ENCODE measurements around the gene SLC25A33. TPM values are rescaled to one million over a fixed set of nuclear protein-coding genes. Genes with fewer than 3 reads are reported as not detected.

Gene SLC25A33
- total RNA-seq, 1 donor from 2014 or later: 20.8 TPM

GRCh38 chr1:9544926-9545325 is 5.7 kb downstream of the SLC25A33 start:
- H3K9me3 ChIP-seq (ENCODE audit: low read depth): no peaks in the 10 kb centered on the region
- H4K20me1 ChIP-seq (ENCODE audit: low read depth): peaks cover 60% of the 10 kb centered on the region
- H3K36me3 ChIP-seq: no peaks in the 10 kb centered on the region
- no peaks in the 10 kb centered on the region for H3K4me1 ChIP-seq
- Mint-ChIP-seq H3K4me1 (peaks cover 21% of the 10 kb centered on the region), H3K27me3 (ENCODE audit: insufficient read depth, low read depth) (no peaks in the 10 kb centered on the region), H3K4me3 (no peak overlapping the region), H3K27ac (no peak overlapping the region), H3K9me3 (no peaks in the 10 kb centered on the region), H3K36me3 (peaks cover 16% of the 10 kb centered on the region)
- H2AFZ ChIP-seq (replicated peaks): no peak overlapping the region
- peaks cover 6% of the 10 kb centered on the region for H3F3A ChIP-seq (ENCODE audit: low read depth)
- no peak overlapping the region for H3K4me2 ChIP-seq
- TF ChIP-seq EZH2 (IDR thresholded peaks at IDR 0.05) (no peak), CTCF (IDR thresholded peaks at IDR 0.05) (no peak), EZH2phosphoT487 (IDR thresholded peaks at IDR 0.05) (no peak)
- H3K79me2 ChIP-seq (ENCODE audit: low read depth): peaks cover 99% of the 10 kb centered on the region
- no peak overlapping the region for H3K4me3 ChIP-seq
- no peak overlapping the region for H3K27ac ChIP-seq
- no peak for DNase-seq (ENCODE audit: low spot score)
- no peaks in the 10 kb centered on the region for H3K27me3 ChIP-seq
- H3K9ac ChIP-seq: no peak overlapping the region

DNA sequence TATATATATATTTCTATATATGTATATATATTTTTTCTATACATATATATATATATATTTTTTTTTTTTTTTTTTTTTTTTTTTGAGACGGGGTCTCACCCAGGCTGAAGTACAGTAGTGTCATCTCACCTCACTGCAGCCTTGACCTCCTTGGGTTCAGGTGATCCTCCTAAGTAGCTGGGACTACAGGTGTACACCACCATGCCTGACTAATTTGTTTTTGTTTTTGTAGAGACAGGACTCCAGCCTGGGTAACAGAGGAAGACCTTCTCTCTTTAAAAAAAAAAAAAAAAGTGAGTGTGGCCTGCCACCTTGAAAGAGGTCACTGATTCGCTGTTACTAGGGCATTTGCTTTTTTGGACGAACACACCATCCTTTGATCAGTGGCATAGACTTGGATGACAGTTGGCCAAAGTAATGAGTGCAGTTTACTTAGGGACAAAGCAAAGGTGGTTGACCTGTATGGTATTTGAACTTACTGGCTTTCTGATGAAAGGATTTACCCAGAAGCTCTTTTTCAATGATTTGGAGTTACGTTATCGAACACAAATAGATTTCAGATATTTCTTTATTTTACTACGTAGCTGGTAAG is 10.8 kb downstream of the SLC25A33 start:
- Histone ChIP-seq H3K27me3 (no peaks in the 10 kb centered on the region), H3K79me2 (ENCODE audit: low read depth) (peaks cover 92% of the 10 kb centered on the region), H3K9ac (no peak overlapping the region), H3K4me3 (no peak overlapping the region), H4K20me1 (ENCODE audit: low read depth) (peaks cover 68% of the 10 kb centered on the region), H2AFZ (replicated peaks) (no peak overlapping the region), H3K4me1 (no peaks in the 10 kb centered on the region), H3K4me2 (no peak overlapping the region), H3F3A (ENCODE audit: low read depth) (no peaks in the 10 kb centered on the region), H3K27ac (no peak overlapping the region), H3K9me3 (ENCODE audit: low read depth) (no peaks in the 10 kb centered on the region), H3K36me3 (peaks cover 5% of the 10 kb centered on the region)
- DNase-seq (ENCODE audit: low spot score): no peak
- Mint-ChIP-seq H3K4me1 (peaks cover 8% of the 10 kb centered on the region), H3K9me3 (no peaks in the 10 kb centered on the region), H3K4me3 (no peak overlapping the region), H3K27ac (no peak overlapping the region), H3K36me3 (peaks cover 19% of the 10 kb centered on the region), H3K27me3 (ENCODE audit: insufficient read depth, low read depth) (peaks cover 2% of the 10 kb centered on the region)
- no peak for TF ChIP-seq CTCF (IDR thresholded peaks at IDR 0.05)
- TF ChIP-seq EZH2 (IDR thresholded peaks at IDR 0.05): no peak
- no peak for TF ChIP-seq EZH2phosphoT487 (IDR thresholded peaks at IDR 0.05)

- H3K27me3 ChIP-seq: no peaks in the 10 kb centered on the region
- peaks cover 2% of the 10 kb centered on the region for H3K27me3 Mint-ChIP-seq (ENCODE audit: insufficient read depth, low read depth)
- no peak overlapping the region for H3K9ac ChIP-seq
- H3K79me2 ChIP-seq (ENCODE audit: low read depth): peaks cover 79% of the 10 kb centered on the region
- no peaks in the 10 kb centered on the region for H3K4me1 ChIP-seq
- peaks cover 7% of the 10 kb centered on the region for H3K4me1 Mint-ChIP-seq
- H2AFZ ChIP-seq (replicated peaks): no peak overlapping the region
- no peak overlapping the region for H3K27ac Mint-ChIP-seq
- H3K36me3 ChIP-seq: peaks cover 5% of the 10 kb centered on the region
- no peaks in the 10 kb centered on the region for H3K9me3 ChIP-seq (ENCODE audit: low read depth)
- H3K27ac ChIP-seq: no peak overlapping the region
- H3K4me3 ChIP-seq: no peak overlapping the region
- no peaks in the 10 kb centered on the region for H3K9me3 Mint-ChIP-seq
- no peak for TF ChIP-seq EZH2phosphoT487 (IDR thresholded peaks at IDR 0.05)
- peaks cover 61% of the 10 kb centered on the region for H4K20me1 ChIP-seq (ENCODE audit: low read depth)
- no peaks in the 10 kb centered on the region for H3F3A ChIP-seq (ENCODE audit: low read depth)
- no peak overlapping the region for H3K4me3 Mint-ChIP-seq
- no peak overlapping the region for H3K4me2 ChIP-seq
- DNase-seq (ENCODE audit: low spot score): no peak
- peaks cover 24% of the 10 kb centered on the region for H3K36me3 Mint-ChIP-seq
Observed at GRCh38 chr1:9551984-9552383, 12.7 kb downstream of the SLC25A33 start.

GRCh38 chr1:9553736-9554144 is 14.5 kb downstream of the SLC25A33 start:
- Histone ChIP-seq H3K4me1 (no peaks in the 10 kb centered on the region), H3K9ac (no peak overlapping the region), H4K20me1 (ENCODE audit: low read depth) (peaks cover 58% of the 10 kb centered on the region), H3K4me2 (no peak overlapping the region), H3K27me3 (no peaks in the 10 kb centered on the region), H3F3A (ENCODE audit: low read depth) (no peaks in the 10 kb centered on the region), H3K4me3 (no peak overlapping the region), H2AFZ (replicated peaks) (no peak overlapping the region), H3K9me3 (ENCODE audit: low read depth) (no peaks in the 10 kb centered on the region), H3K79me2 (ENCODE audit: low read depth) (peaks cover 61% of the 10 kb centered on the region), H3K27ac (no peak overlapping the region), H3K36me3 (peaks cover 5% of the 10 kb centered on the region)
- no peak overlapping the region for H3K27ac Mint-ChIP-seq
- no peak for DNase-seq (ENCODE audit: low spot score)
- peaks cover 2% of the 10 kb centered on the region for H3K27me3 Mint-ChIP-seq (ENCODE audit: insufficient read depth, low read depth)
- no peak overlapping the region for H3K4me3 Mint-ChIP-seq
- no peaks in the 10 kb centered on the region for H3K9me3 Mint-ChIP-seq
- TF ChIP-seq CTCF (IDR thresholded peaks at IDR 0.05): no peak
- no peak for TF ChIP-seq EZH2phosphoT487 (IDR thresholded peaks at IDR 0.05)
- no peak for TF ChIP-seq EZH2 (IDR thresholded peaks at IDR 0.05)
- peaks cover 20% of the 10 kb centered on the region for H3K36me3 Mint-ChIP-seq
- H3K4me1 Mint-ChIP-seq: peaks cover 12% of the 10 kb centered on the region

Measured in neural progenitor cell (in vitro differentiated cells).